NT2/D1 (cell line): ENCODE results near the gene NCR3LG1.

Source experiments
- YY1 ChIP-seq: IDR thresholded peaks from 2 replicates; pipeline ENCODE4 v1.6.1; 2011; ENCODE audit not compliant: insufficient read length, insufficient read depth
- ZNF274 ChIP-seq: IDR thresholded peaks from 2 replicates; pipeline ENCODE4 v1.6.1; 2011; ENCODE audit warnings: mild to moderate bottlenecking, low read depth, low read length

- TF ChIP-seq ZNF274 (no peak), YY1 (no peak)
Measured at GRCh38 chr11:17369684-17370243, 18.2 kb downstream of the NCR3LG1 start.
